C4-2B (cell line): ENCODE measurements around the gene PA2G4.

ENCODE experiments used
- ZFX ChIP-seq: fragments of 450-650 bp; IDR thresholded peaks from 2 replicates; pipeline ENCODE4 v1.6.1; 2017
- TF ChIP-seq, protein P1 (sequence below): fragments of 450-650 bp; conservative IDR thresholded peaks from 2 replicates; pipeline ENCODE4 v1.5.1; 2017; ENCODE audit warnings: mild to moderate bottlenecking

DNA sequence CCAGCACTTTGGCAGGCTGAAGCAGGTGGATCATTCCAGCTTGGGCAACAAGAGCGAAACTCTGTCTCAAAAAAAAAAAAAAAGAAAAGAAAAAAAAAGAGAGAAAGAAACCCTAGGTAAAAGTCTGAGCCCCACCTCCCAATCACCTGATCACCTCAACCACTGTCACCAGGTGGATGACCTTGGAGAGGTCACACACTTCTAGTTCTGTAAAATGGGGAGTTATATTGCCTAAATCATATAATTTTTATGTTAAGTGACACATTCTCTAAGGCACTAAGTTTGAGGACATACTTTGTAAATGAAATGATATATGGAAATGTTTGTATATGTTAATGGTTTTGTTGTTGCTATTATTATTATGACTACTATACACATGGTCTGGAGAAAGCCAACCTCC is 25.9 kb upstream of the PA2G4 start:
- TF ChIP-seq, protein P1, sequence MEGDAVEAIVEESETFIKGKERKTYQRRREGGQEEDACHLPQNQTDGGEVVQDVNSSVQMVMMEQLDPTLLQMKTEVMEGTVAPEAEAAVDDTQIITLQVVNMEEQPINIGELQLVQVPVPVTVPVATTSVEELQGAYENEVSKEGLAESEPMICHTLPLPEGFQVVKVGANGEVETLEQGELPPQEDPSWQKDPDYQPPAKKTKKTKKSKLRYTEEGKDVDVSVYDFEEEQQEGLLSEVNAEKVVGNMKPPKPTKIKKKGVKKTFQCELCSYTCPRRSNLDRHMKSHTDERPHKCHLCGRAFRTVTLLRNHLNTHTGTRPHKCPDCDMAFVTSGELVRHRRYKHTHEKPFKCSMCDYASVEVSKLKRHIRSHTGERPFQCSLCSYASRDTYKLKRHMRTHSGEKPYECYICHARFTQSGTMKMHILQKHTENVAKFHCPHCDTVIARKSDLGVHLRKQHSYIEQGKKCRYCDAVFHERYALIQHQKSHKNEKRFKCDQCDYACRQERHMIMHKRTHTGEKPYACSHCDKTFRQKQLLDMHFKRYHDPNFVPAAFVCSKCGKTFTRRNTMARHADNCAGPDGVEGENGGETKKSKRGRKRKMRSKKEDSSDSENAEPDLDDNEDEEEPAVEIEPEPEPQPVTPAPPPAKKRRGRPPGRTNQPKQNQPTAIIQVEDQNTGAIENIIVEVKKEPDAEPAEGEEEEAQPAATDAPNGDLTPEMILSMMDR = no peak
- no peak for TF ChIP-seq ZFX
